ENCODE results near the gene MYF6. TPM values are rescaled to one million over a fixed set of nuclear protein-coding genes. Genes with fewer than 3 reads are reported as not detected.
A peak's percentile ranks its signal among the peaks of the same experiment; 100 is the strongest.

Gene MYF6
- total and polyA plus RNA-seq, 2 donors (not counting 1 experiment from before 2014, with no cell fraction given) = not detected

DNA sequence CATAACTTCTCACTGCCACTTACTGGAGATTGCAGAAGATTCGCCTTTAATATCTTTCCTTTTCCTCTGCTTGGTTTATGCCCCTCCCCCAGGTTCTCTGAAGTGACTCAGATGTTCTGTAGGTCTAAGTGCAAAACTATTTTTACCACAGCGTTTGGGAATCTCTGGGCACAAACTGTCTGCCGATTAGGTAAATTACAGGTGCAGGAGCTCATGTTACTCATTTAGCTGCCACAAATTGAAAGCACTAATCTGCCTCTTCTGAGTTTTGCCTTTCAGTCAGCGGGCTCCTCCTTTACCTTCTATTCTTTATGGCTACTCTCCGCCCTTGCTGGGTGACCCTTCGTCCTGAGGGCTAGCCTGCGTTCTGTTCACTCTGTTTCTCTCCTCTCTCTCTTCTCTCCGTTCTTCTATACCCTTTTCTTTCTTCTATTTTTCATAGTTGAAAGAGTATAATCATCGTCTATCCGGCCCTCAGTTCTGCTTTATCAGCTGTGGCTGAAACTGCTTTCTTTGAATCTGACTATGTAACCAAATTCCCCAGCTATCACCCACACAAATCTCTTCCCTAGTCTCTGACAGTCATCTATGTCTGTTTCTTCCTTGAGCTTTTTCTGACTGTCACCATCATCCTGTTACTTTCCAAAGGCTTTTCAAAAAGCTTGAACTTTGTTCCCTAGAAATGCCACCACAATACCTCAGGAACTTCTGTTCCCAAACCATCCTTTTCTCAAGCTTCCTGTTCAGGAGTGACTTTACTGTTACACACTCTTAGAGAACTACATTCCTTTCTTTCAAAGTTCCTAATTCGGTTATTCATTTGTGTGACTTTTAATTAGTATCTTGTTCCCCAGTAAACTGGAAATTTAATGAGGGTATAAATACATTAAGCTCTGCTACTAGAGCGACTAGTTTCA lies 4.3 kb upstream of the MYF6 start:
- peaks cover 0 to under 1% (median 0%) of the 10 kb centered on the region in 3 donors for H3K9me3 ChIP-seq (ENCODE audit: control extremely low read depth in 1 of 3, control insufficient read depth in 2 of 3, insufficient read depth in 1 of 3, low read length in 2 of 3)
- ChIA-PET CTCF (no interaction called here), POLR2A (no interaction called here)
- Mint-ChIP-seq H3K27ac (no peak overlapping the region), H3K9me3 (ENCODE audit: insufficient read depth) (no peaks in the 10 kb centered on the region), H3K27me3 (peaks cover 12% of the 10 kb centered on the region), H3K4me1 (peaks cover 4% of the 10 kb centered on the region), H3K4me3 (peak overlapping the region; percentile 20)
- H2AFZ ChIP-seq (ENCODE audit: insufficient read depth, low read depth, low read length, poor library complexity, severe bottlenecking) = no peak overlapping the region
- H3K79me2 ChIP-seq (ENCODE audit: control insufficient read depth, insufficient read depth, low read length) = no peaks in the 10 kb centered on the region
- 54% methylated on average over 6 of the region's 12 CpGs for WGBS (ENCODE audit: insufficient coverage)
- no peak overlapping the region for H3K27ac ChIP-seq (ENCODE audit: low read length in 2 of 2)
- no peak overlapping the region for H3K4me3 ChIP-seq (ENCODE audit: control extremely low read depth in 1 of 5, extremely low read depth in 1 of 5, insufficient read depth in 1 of 5, low read depth in 2 of 5, low read length in 4 of 5)
- no peak for DNase-seq
- peaks cover 0 to 6% (median 1%) of the 10 kb centered on the region in 4 experiments for H3K27me3 ChIP-seq (replicated peaks in 1 of 4; ENCODE audit: control extremely low read depth in 1 of 4, control insufficient read depth in 3 of 4, insufficient read depth in 4 of 4, low read length in 3 of 4)
- H3K36me3 ChIP-seq (replicated peaks in 1 of 2; ENCODE audit: control extremely low read depth in 1 of 2, control insufficient read depth in 1 of 2, extremely low read depth in 1 of 2, insufficient read depth in 2 of 2, low read length in 1 of 2) = no peaks in the 10 kb centered on the region
- H3K4me2 ChIP-seq (replicated peaks; ENCODE audit: low read depth, low read length, poor library complexity, severe bottlenecking) = no peak overlapping the region
- H3K4me1 ChIP-seq (ENCODE audit: control insufficient read depth in 2 of 2, insufficient read depth in 2 of 2, low read length in 2 of 2) = no peaks in the 10 kb centered on the region
- no peak overlapping the region for H3K9ac ChIP-seq (ENCODE audit: low read length)
- no peak for ATAC-seq (ENCODE audit: low read depth)
- intact Hi-C loops (cut with micrococcal nuclease) = no loop called here
- H4K20me1 ChIP-seq (ENCODE audit: control insufficient read depth, insufficient read depth, low read length, poor library complexity, severe bottlenecking) = no peaks in the 10 kb centered on the region
- TF ChIP-seq, protein P1, sequence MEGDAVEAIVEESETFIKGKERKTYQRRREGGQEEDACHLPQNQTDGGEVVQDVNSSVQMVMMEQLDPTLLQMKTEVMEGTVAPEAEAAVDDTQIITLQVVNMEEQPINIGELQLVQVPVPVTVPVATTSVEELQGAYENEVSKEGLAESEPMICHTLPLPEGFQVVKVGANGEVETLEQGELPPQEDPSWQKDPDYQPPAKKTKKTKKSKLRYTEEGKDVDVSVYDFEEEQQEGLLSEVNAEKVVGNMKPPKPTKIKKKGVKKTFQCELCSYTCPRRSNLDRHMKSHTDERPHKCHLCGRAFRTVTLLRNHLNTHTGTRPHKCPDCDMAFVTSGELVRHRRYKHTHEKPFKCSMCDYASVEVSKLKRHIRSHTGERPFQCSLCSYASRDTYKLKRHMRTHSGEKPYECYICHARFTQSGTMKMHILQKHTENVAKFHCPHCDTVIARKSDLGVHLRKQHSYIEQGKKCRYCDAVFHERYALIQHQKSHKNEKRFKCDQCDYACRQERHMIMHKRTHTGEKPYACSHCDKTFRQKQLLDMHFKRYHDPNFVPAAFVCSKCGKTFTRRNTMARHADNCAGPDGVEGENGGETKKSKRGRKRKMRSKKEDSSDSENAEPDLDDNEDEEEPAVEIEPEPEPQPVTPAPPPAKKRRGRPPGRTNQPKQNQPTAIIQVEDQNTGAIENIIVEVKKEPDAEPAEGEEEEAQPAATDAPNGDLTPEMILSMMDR (IDR thresholded peaks at IDR 0.05) = no peak
- no peak for TF ChIP-seq EZH2 (IDR thresholded peaks at IDR 0.05; ENCODE audit: borderline replicate concordance, insufficient read depth, low read depth, low read length, poor library complexity, severe bottlenecking)

DNA sequence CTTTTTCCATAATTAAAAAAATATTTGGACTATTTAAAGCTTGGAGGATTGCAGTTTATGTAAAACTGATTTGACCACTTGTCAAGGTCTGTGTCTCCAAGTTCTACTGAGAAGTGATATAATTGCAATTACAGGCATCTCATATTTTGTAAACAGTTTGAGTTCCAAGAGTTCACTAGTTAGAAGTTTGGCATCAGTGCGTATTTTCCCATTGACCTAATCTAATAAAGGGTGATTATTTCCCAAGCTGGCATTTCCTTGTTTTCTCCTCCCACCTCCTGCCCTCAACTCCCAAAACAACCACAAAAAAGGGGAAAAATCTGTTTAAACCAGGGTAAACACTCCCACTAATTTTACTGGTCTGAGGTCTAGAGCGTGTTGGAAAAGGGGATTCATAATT lies 3.0 kb upstream of the MYF6 start:
- Mint-ChIP-seq H3K9me3 (ENCODE audit: insufficient read depth) (no peaks in the 10 kb centered on the region), H3K4me3 (no peak overlapping the region), H3K27me3 (peaks cover 24% of the 10 kb centered on the region), H3K27ac (no peak overlapping the region), H3K4me1 (peaks cover 6% of the 10 kb centered on the region)
- TF ChIP-seq, protein P1 (IDR thresholded peaks at IDR 0.05) = no peak
- TF ChIP-seq EZH2 (IDR thresholded peaks at IDR 0.05; ENCODE audit: borderline replicate concordance, insufficient read depth, low read depth, low read length, poor library complexity, severe bottlenecking) = no peak
- CTCF ChIA-PET = no interaction called here
- intact Hi-C loops (cut with micrococcal nuclease) = no loop called here
- H3K9ac ChIP-seq (ENCODE audit: low read length) = no peak overlapping the region
- POLR2A ChIA-PET = no interaction called here
- no peaks in the 10 kb centered on the region for H3K36me3 ChIP-seq (replicated peaks in 1 of 2; ENCODE audit: control extremely low read depth in 1 of 2, control insufficient read depth in 1 of 2, extremely low read depth in 1 of 2, insufficient read depth in 2 of 2, low read length in 1 of 2)
- peaks cover 0 to 13% (median 4%) of the 10 kb centered on the region in 4 experiments for H3K27me3 ChIP-seq (replicated peaks in 1 of 4; ENCODE audit: control extremely low read depth in 1 of 4, control insufficient read depth in 3 of 4, insufficient read depth in 4 of 4, low read length in 3 of 4)
- no peaks in the 10 kb centered on the region for H3K79me2 ChIP-seq (ENCODE audit: control insufficient read depth, insufficient read depth, low read length)
- H4K20me1 ChIP-seq (ENCODE audit: control insufficient read depth, insufficient read depth, low read length, poor library complexity, severe bottlenecking) = no peaks in the 10 kb centered on the region
- H3K27ac ChIP-seq (ENCODE audit: low read length in 2 of 2) = no peak overlapping the region
- H3K4me1 ChIP-seq (ENCODE audit: control insufficient read depth in 2 of 2, insufficient read depth in 2 of 2, low read length in 2 of 2) = no peaks in the 10 kb centered on the region
- ATAC-seq (ENCODE audit: low read depth) = no peak
- no peak overlapping the region for H3K4me2 ChIP-seq (replicated peaks; ENCODE audit: low read depth, low read length, poor library complexity, severe bottlenecking)
- no CpG with 5 or more reads among the region's 2 CpGs for WGBS (ENCODE audit: insufficient coverage)
- H3K4me3 ChIP-seq (ENCODE audit: control extremely low read depth in 1 of 5, extremely low read depth in 1 of 5, insufficient read depth in 1 of 5, low read depth in 2 of 5, low read length in 4 of 5) = no peak overlapping the region
- no peak overlapping the region for H2AFZ ChIP-seq (ENCODE audit: insufficient read depth, low read depth, low read length, poor library complexity, severe bottlenecking)
- peaks cover 0 to 6% (median 0%) of the 10 kb centered on the region in 3 donors for H3K9me3 ChIP-seq (ENCODE audit: control extremely low read depth in 1 of 3, control insufficient read depth in 2 of 3, insufficient read depth in 1 of 3, low read length in 2 of 3)
- DNase-seq = no peak

Data from B cell (primary cell).